GM12891 (cell line): ENCODE results near the gene ZNRD2.

ENCODE experiments used
- DNase-seq: peaks from one replicate; pipeline ENCODE4 v3.0.0; 2011; ENCODE audit warnings: low spot score; ENCODE audit not compliant: insufficient read length
- FAIRE-seq: peaks from 2 replicates; lab custom pipeline; 2011; peaks lifted over from hg19 to GRCh38; lab: Jason Lieb, UNC
- PAX5 ChIP-seq: IDR thresholded peaks from 2 replicates; pipeline ENCODE4 v1.6.1; 2011; ENCODE audit warnings: low read length, moderate library complexity, mild to moderate bottlenecking; ENCODE audit not compliant: insufficient read depth, severe bottlenecking
- POLR2A ChIP-seq: IDR thresholded peaks from 2 replicates; pipeline ENCODE4 v1.6.1; 2011; ENCODE audit warnings: low read depth, low read length, control low read depth
- POLR2AphosphoS5 ChIP-seq: IDR thresholded peaks from 2 replicates; pipeline ENCODE4 v1.6.1; 2011; ENCODE audit warnings: low read depth, low read length, control low read depth
- POU2F2 ChIP-seq: IDR thresholded peaks from 2 replicates; pipeline ENCODE4 v1.6.1; 2011; ENCODE audit warnings: low read depth, mild to moderate bottlenecking, control low read depth, low read length, moderate library complexity
- SPI1 ChIP-seq: IDR thresholded peaks from 2 replicates; pipeline ENCODE4 v1.6.1; 2011; ENCODE audit warnings: low read depth, low read length, control low read depth
- TAF1 ChIP-seq: IDR thresholded peaks from 2 replicates; pipeline ENCODE4 v1.6.1; 2011; ENCODE audit warnings: low read depth, low read length, control low read depth

The ZNRD2 gene

GRCh38 chr11:65616575-65617001 is 46.3 kb downstream of the ZNRD2 start:
- no peak for TF ChIP-seq SPI1
- no peak for TF ChIP-seq POLR2A
- TF ChIP-seq TAF1, result no peak
- TF ChIP-seq POLR2AphosphoS5, result no peak
- TF ChIP-seq PAX5, result no peak
- TF ChIP-seq POU2F2, result no peak
- DNase-seq (no peak), FAIRE-seq (peak; percentile 75)

- DNase-seq, result no peak
- no peak for FAIRE-seq
- TF ChIP-seq POLR2A (no peak), TAF1 (no peak), SPI1 (no peak), POU2F2 (no peak), PAX5 (no peak), POLR2AphosphoS5 (no peak)
These were observed 47.0 kb downstream of the ZNRD2 start for GRCh38 chr11:65617136-65617850.

- no peak for TF ChIP-seq POLR2AphosphoS5
- TF ChIP-seq SPI1, result no peak
- TF ChIP-seq POLR2A, result no peak
- TF ChIP-seq PAX5, result no peak
- no peak for TF ChIP-seq POU2F2
- TF ChIP-seq TAF1, result no peak
- DNase-seq (no peak), FAIRE-seq (no peak)
These were observed 47.9 kb downstream of the ZNRD2 start for GRCh38 chr11:65617990-65618751.

GRCh38 chr11:65618763-65619162 is 48.5 kb downstream of the ZNRD2 start:
- no peak for DNase-seq
- no peak for FAIRE-seq
- TF ChIP-seq SPI1 (no peak), POU2F2 (no peak), POLR2A (no peak), TAF1 (no peak), POLR2AphosphoS5 (no peak), PAX5 (no peak)

- no peak for DNase-seq
- TF ChIP-seq TAF1, result no peak
- no peak for TF ChIP-seq PAX5
- 0 out of 2 replicates have a peak, but pooled peaks have one; percentile 36 for TF ChIP-seq POLR2A
- TF ChIP-seq POLR2AphosphoS5, result no peak
- no peak for TF ChIP-seq SPI1
- TF ChIP-seq POU2F2, result no peak
- no peak for FAIRE-seq
These were observed 49.1 kb downstream of the ZNRD2 start for GRCh38 chr11:65619281-65619928.

GRCh38 chr11:65620666-65621065 is 50.4 kb downstream of the ZNRD2 start:
- no peak for TF ChIP-seq PAX5
- TF ChIP-seq SPI1, result no peak
- no peak for TF ChIP-seq POU2F2
- 0 out of 2 replicates have a peak, but pooled peaks have one; percentile 9 for TF ChIP-seq POLR2AphosphoS5
- TF ChIP-seq POLR2A, result no peak
- no peak for TF ChIP-seq TAF1
- DNase-seq, result no peak
- FAIRE-seq, result no peak

GRCh38 chr11:65621460-65621859 is 51.2 kb downstream of the ZNRD2 start:
- DNase-seq (no peak), FAIRE-seq (no peak)
- TF ChIP-seq POLR2AphosphoS5, result no peak
- TF ChIP-seq TAF1, result no peak
- TF ChIP-seq PAX5, result no peak
- TF ChIP-seq POU2F2, result no peak
- TF ChIP-seq POLR2A, result no peak
- no peak for TF ChIP-seq SPI1
